Measurements from ENCODE around the gene NDUFAF3.

- TF ChIP-seq CTCF (IDR thresholded peaks at IDR 0.05; ENCODE audit: insufficient read depth, low read length, poor library complexity, severe bottlenecking) (no peak), EZH2phosphoT487 (conservative IDR thresholded peaks at IDR 0.05; ENCODE audit: low read length) (no peak)
Observed at GRCh38 chr3:49035281-49035680, 13.4 kb downstream of the NDUFAF3 start.

Measured in SU-DHL-6 (cell line).